SJSA1 (cell line): ENCODE data around the gene ARHGAP6. TPM values are rescaled to one million over a fixed set of nuclear protein-coding genes. Genes with fewer than 3 reads are reported as not detected.

Source experiments
- DNase-seq, 2 experiments: peaks; one replicate each; pipeline ENCODE4 v3.0.0-alpha.2; 2015 to 2020; ENCODE audit warnings: low spot score in 2 of 2, low read depth in 1 of 2
- H3K27ac ChIP-seq: fragments of 250-450 bp; sonication (Bioruptor Pico); 2 replicates; pipeline ENCODE4 v1.5.1; 2020; ENCODE audit warnings: mild to moderate bottlenecking, moderate library complexity
- H3K27me3 ChIP-seq: fragments of 250-450 bp; sonication (Bioruptor Pico); replicated peaks from 2 replicates; pipeline ENCODE4 v1.5.1; 2020; ENCODE audit warnings: mild to moderate bottlenecking, moderate library complexity
- H3K36me3 ChIP-seq: fragments of 250-450 bp; sonication (Bioruptor Pico); 2 replicates; pipeline ENCODE4 v1.5.1; 2020; ENCODE audit warnings: mild to moderate bottlenecking
- H3K4me1 ChIP-seq: fragments of 250-450 bp; sonication (Bioruptor Pico); replicated peaks from 2 replicates; pipeline ENCODE4 v1.6.1; 2021; ENCODE audit warnings: mild to moderate bottlenecking
- H3K4me3 ChIP-seq: fragments of 250-450 bp; sonication (Bioruptor Pico); 2 replicates; pipeline ENCODE4 v1.5.1; 2020; ENCODE audit warnings: mild to moderate bottlenecking
- H3K9me3 ChIP-seq: fragments of 250-450 bp; sonication (Bioruptor Pico); replicated peaks from 2 replicates; pipeline ENCODE4 v1.5.1; 2020; ENCODE audit warnings: mild to moderate bottlenecking
- total RNA-seq: library from RNA; depleted of rRNA; stranded (reverse); fragments of >200 nt; shearing (Covaris generic); gene quantifications from 2 replicates; pipeline ENCODE4 v1.2.3, GENCODE V29; 2014

The ARHGAP6 gene
- total RNA-seq, 1 experiment from 2014 or later = 0.11 TPM

- H3K4me1 ChIP-seq = no peaks in the 10 kb centered on the region
- no peak for DNase-seq
- no peaks in the 10 kb centered on the region for H3K36me3 ChIP-seq
- no peak overlapping the region for H3K4me3 ChIP-seq
- no peaks in the 10 kb centered on the region for H3K27me3 ChIP-seq
- no peaks in the 10 kb centered on the region for H3K9me3 ChIP-seq
- no peak overlapping the region for H3K27ac ChIP-seq
Measured at GRCh38 chrX:11399489-11400094, 266.1 kb downstream of the ARHGAP6 start.

GRCh38 chrX:11398785-11399184 is 266.9 kb downstream of the ARHGAP6 start:
- no peaks in the 10 kb centered on the region for H3K9me3 ChIP-seq
- no peaks in the 10 kb centered on the region for H3K4me1 ChIP-seq
- H3K36me3 ChIP-seq = no peaks in the 10 kb centered on the region
- H3K4me3 ChIP-seq = no peak overlapping the region
- no peaks in the 10 kb centered on the region for H3K27me3 ChIP-seq
- H3K27ac ChIP-seq = no peak overlapping the region
- DNase-seq = no peak

GRCh38 chrX:11398139-11398538 is 267.6 kb downstream of the ARHGAP6 start:
- no peak for DNase-seq
- Histone ChIP-seq H3K36me3 (no peaks in the 10 kb centered on the region), H3K4me1 (no peaks in the 10 kb centered on the region), H3K27ac (no peak overlapping the region), H3K4me3 (no peak overlapping the region), H3K9me3 (no peaks in the 10 kb centered on the region), H3K27me3 (no peaks in the 10 kb centered on the region)

GRCh38 chrX:11397680-11398079 is 268.0 kb downstream of the ARHGAP6 start:
- Histone ChIP-seq H3K4me3 (no peak overlapping the region), H3K27ac (no peak overlapping the region), H3K4me1 (no peaks in the 10 kb centered on the region), H3K9me3 (no peaks in the 10 kb centered on the region), H3K36me3 (no peaks in the 10 kb centered on the region), H3K27me3 (no peaks in the 10 kb centered on the region)
- no peak for DNase-seq

GRCh38 chrX:11395859-11396258 is 269.9 kb downstream of the ARHGAP6 start:
- Histone ChIP-seq H3K4me1 (no peaks in the 10 kb centered on the region), H3K27me3 (no peaks in the 10 kb centered on the region), H3K27ac (no peak overlapping the region), H3K4me3 (no peak overlapping the region), H3K36me3 (no peaks in the 10 kb centered on the region), H3K9me3 (no peaks in the 10 kb centered on the region)
- no peak for DNase-seq

- Histone ChIP-seq H3K4me3 (no peak overlapping the region), H3K27ac (no peak overlapping the region), H3K9me3 (no peaks in the 10 kb centered on the region), H3K4me1 (no peaks in the 10 kb centered on the region), H3K27me3 (no peaks in the 10 kb centered on the region), H3K36me3 (no peaks in the 10 kb centered on the region)
- no peak for DNase-seq
Measured at GRCh38 chrX:11393949-11394654, 271.6 kb downstream of the ARHGAP6 start.

GRCh38 chrX:11386812-11387211 is 278.9 kb downstream of the ARHGAP6 start:
- Histone ChIP-seq H3K4me3 (no peak overlapping the region), H3K4me1 (no peaks in the 10 kb centered on the region), H3K27me3 (no peaks in the 10 kb centered on the region), H3K27ac (no peak overlapping the region), H3K9me3 (no peaks in the 10 kb centered on the region), H3K36me3 (no peaks in the 10 kb centered on the region)
- no peak for DNase-seq

- H3K4me1 ChIP-seq = no peaks in the 10 kb centered on the region
- H3K4me3 ChIP-seq = no peak overlapping the region
- no peak overlapping the region for H3K27ac ChIP-seq
- H3K36me3 ChIP-seq = no peaks in the 10 kb centered on the region
- no peak for DNase-seq
- H3K27me3 ChIP-seq = no peaks in the 10 kb centered on the region
- H3K9me3 ChIP-seq = no peaks in the 10 kb centered on the region
Measured at GRCh38 chrX:11386001-11386523, 279.7 kb downstream of the ARHGAP6 start.

- Histone ChIP-seq H3K36me3 (no peaks in the 10 kb centered on the region), H3K27ac (no peak overlapping the region), H3K9me3 (no peaks in the 10 kb centered on the region), H3K4me3 (no peak overlapping the region), H3K27me3 (no peaks in the 10 kb centered on the region), H3K4me1 (no peaks in the 10 kb centered on the region)
- DNase-seq = no peak
Measured at GRCh38 chrX:11382930-11383329, 282.8 kb downstream of the ARHGAP6 start.

GRCh38 chrX:11381464-11381863 is 284.3 kb downstream of the ARHGAP6 start:
- H3K9me3 ChIP-seq = no peaks in the 10 kb centered on the region
- peak in 1 of 2 experiments; percentile 3 for DNase-seq
- no peaks in the 10 kb centered on the region for H3K36me3 ChIP-seq
- no peaks in the 10 kb centered on the region for H3K4me1 ChIP-seq
- H3K27ac ChIP-seq = no peak overlapping the region
- H3K27me3 ChIP-seq = no peaks in the 10 kb centered on the region
- H3K4me3 ChIP-seq = no peak overlapping the region

- no peaks in the 10 kb centered on the region for H3K36me3 ChIP-seq
- DNase-seq = no peak
- no peak overlapping the region for H3K27ac ChIP-seq
- no peak overlapping the region for H3K4me3 ChIP-seq
- no peaks in the 10 kb centered on the region for H3K4me1 ChIP-seq
- no peaks in the 10 kb centered on the region for H3K9me3 ChIP-seq
- H3K27me3 ChIP-seq = no peaks in the 10 kb centered on the region
Measured at GRCh38 chrX:11380187-11380844, 285.4 kb downstream of the ARHGAP6 start.

- H3K36me3 ChIP-seq = no peaks in the 10 kb centered on the region
- H3K27me3 ChIP-seq = no peaks in the 10 kb centered on the region
- H3K9me3 ChIP-seq = no peaks in the 10 kb centered on the region
- no peak overlapping the region for H3K27ac ChIP-seq
- H3K4me3 ChIP-seq = no peak overlapping the region
- no peak for DNase-seq
- no peaks in the 10 kb centered on the region for H3K4me1 ChIP-seq
Measured at GRCh38 chrX:11376163-11376562, 289.6 kb downstream of the ARHGAP6 start.

GRCh38 chrX:11375614-11376119 is 290.1 kb downstream of the ARHGAP6 start:
- Histone ChIP-seq H3K9me3 (no peaks in the 10 kb centered on the region), H3K27me3 (no peaks in the 10 kb centered on the region), H3K36me3 (no peaks in the 10 kb centered on the region), H3K4me1 (no peaks in the 10 kb centered on the region), H3K27ac (no peak overlapping the region), H3K4me3 (no peak overlapping the region)
- DNase-seq = no peak

GRCh38 chrX:11374570-11374969 is 291.1 kb downstream of the ARHGAP6 start:
- Histone ChIP-seq H3K9me3 (no peaks in the 10 kb centered on the region), H3K27me3 (no peaks in the 10 kb centered on the region), H3K27ac (no peak overlapping the region), H3K4me1 (no peaks in the 10 kb centered on the region), H3K36me3 (no peaks in the 10 kb centered on the region), H3K4me3 (no peak overlapping the region)
- no peak for DNase-seq
